Keratinocyte (primary cell): ENCODE results near the gene THAP3. TPM values are rescaled to one million over a fixed set of nuclear protein-coding genes. Genes with fewer than 3 reads are reported as not detected.

Experiments used
- DNase-seq: peaks from one replicate; pipeline ENCODE4 v3.0.0-alpha.2; 2011; ENCODE audit warnings: low read depth, missing footprints, low spot score
- FAIRE-seq: peaks from 2 replicates; lab custom pipeline; 2011; peaks lifted over from hg19 to GRCh38; lab: Jason Lieb, UNC
- H2AFZ ChIP-seq: 2 replicates; pipeline ENCODE4 v1.6.0; 2012; ENCODE audit warnings: low read length, control low read depth, inconsistent platforms; ENCODE audit not compliant: control insufficient read depth
- H3K27ac ChIP-seq: 2 replicates; pipeline ENCODE4 v1.5.1; 2011; ENCODE audit warnings: low read length; ENCODE audit not compliant: control insufficient read depth, insufficient read depth
- H3K27me3 ChIP-seq: 3 replicates; pipeline ENCODE4 v1.6.0; 2011; ENCODE audit warnings: low read length; ENCODE audit not compliant: control insufficient read depth, insufficient read depth; ENCODE audit errors: extremely low read depth
- H3K36me3 ChIP-seq, 2 experiments: 2 replicates in 1 of 2; 3 replicates in 1 of 2; pipeline ENCODE4 v1.5.1; 2011; ENCODE audit warnings: low read length in 2 of 2, mild to moderate bottlenecking in 1 of 2; ENCODE audit not compliant: control insufficient read depth in 2 of 2, insufficient read depth in 2 of 2; ENCODE audit errors: extremely low read depth in 1 of 2
- H3K4me1 ChIP-seq: 3 replicates; pipeline ENCODE4 v1.5.1; 2011; ENCODE audit warnings: low read length; ENCODE audit not compliant: control insufficient read depth, insufficient read depth; ENCODE audit errors: extremely low read depth
- H3K4me2 ChIP-seq: 3 replicates; pipeline ENCODE4 v1.6.0; 2011; ENCODE audit warnings: low read depth, low read length; ENCODE audit not compliant: control insufficient read depth, insufficient read depth; ENCODE audit errors: extremely low read depth
- H3K4me3 ChIP-seq, 3 experiments: fragments of 200-600 bp in 1 of 3; sonication (generic) in 1 of 3; 2 replicates in 2 of 3; 3 replicates in 1 of 3; pipeline ENCODE4 v1.5.1; 2011 to 2016; ENCODE audit warnings: low read length in 3 of 3, mild to moderate bottlenecking in 3 of 3, control low read depth in 2 of 3, inconsistent platforms in 1 of 3, low read depth in 1 of 3, mixed read lengths in 1 of 3, mixed run types in 1 of 3, moderate library complexity in 1 of 3; ENCODE audit not compliant: control insufficient read depth in 2 of 3, insufficient read depth in 2 of 3; ENCODE audit errors: extremely low read depth in 1 of 3
- H3K79me2 ChIP-seq: 2 replicates; pipeline ENCODE4 v1.6.0; 2012; ENCODE audit warnings: low read length; ENCODE audit not compliant: control insufficient read depth, insufficient read depth
- H3K9ac ChIP-seq: 3 replicates; pipeline ENCODE4 v1.6.0; 2011; ENCODE audit warnings: low read length; ENCODE audit not compliant: control insufficient read depth, insufficient read depth; ENCODE audit errors: extremely low read depth
- H3K9me1 ChIP-seq: 3 replicates; pipeline ENCODE4 v1.6.0; 2011; ENCODE audit warnings: low read length; ENCODE audit not compliant: control insufficient read depth, insufficient read depth; ENCODE audit errors: extremely low read depth
- H3K9me3 ChIP-seq: 2 replicates; pipeline ENCODE4 v1.5.1; 2012; ENCODE audit warnings: low read depth, low read length; ENCODE audit not compliant: control insufficient read depth
- H4K20me1 ChIP-seq: 3 replicates; pipeline ENCODE4 v1.6.0; 2011; ENCODE audit warnings: low read length; ENCODE audit not compliant: control insufficient read depth, insufficient read depth; ENCODE audit errors: extremely low read depth
- CTCF ChIP-seq, 3 experiments: IDR thresholded peaks in 1 of 3; conservative IDR thresholded peaks in 1 of 3; optimal IDR thresholded peaks in 1 of 3; 2 replicates in 2 of 3; 3 replicates in 1 of 3; pipeline versions ENCODE3 to v1.5.1; 2011; ENCODE audit warnings: low read length in 3 of 3, mild to moderate bottlenecking in 3 of 3, moderate library complexity in 2 of 3, control low read depth in 1 of 3, inconsistent platforms in 1 of 3; ENCODE audit not compliant: insufficient read depth in 2 of 3; ENCODE audit errors: extremely low read depth in 1 of 3
- EZH2 ChIP-seq: IDR thresholded peaks from one replicate; pipeline ENCODE4 v1.6.1; 2012; ENCODE audit warnings: inconsistent platforms, mild to moderate bottlenecking, low read length, moderate library complexity
- dilution Hi-C: fragments of 300-500 bp; cut with MboI; formaldehyde crosslinking; loops from one replicate; pipeline ENCODE4 v1.7.0; 2020; ENCODE audit warnings: low sequenced_read_pairs; ENCODE audit not compliant: extremely low pct_ligation_motif_present
- polyA plus RNA-seq, 5 experiments: library from polyadenylated mRNA; depleted of rRNA in 3 of 5; stranded (reverse) in 3 of 5; stranded (forward) in 1 of 5; unstranded in 1 of 5; fragments of >200 nt; gene quantifications; 1 replicate in 1 of 5; 2 replicates in 3 of 5; 3 replicates in 1 of 5; pipeline versions ENCODE4 v1.2.1 to v1.2.3, GENCODE V29; 2011 to 2012; ENCODE audit warnings: missing spikeins in 2 of 5, low read depth in 1 of 5, low replicate concordance in 1 of 5

The THAP3 gene
- polyA plus RNA-seq, 1 donor (not counting 4 experiments of a cell fraction or from before 2014, with no cell fraction given) = 5.1 TPM

- H3K36me3 ChIP-seq = peaks cover 16 to 19% of the 10 kb centered on the region in 2 experiments
- dilution Hi-C loops = no loop called here
- no peak overlapping the region for H3K27ac ChIP-seq
- no peak overlapping the region for H3K4me3 ChIP-seq
- no peaks in the 10 kb centered on the region for H4K20me1 ChIP-seq
- H3K9ac ChIP-seq = no peak overlapping the region
- no peak overlapping the region for H3K4me2 ChIP-seq
- no peaks in the 10 kb centered on the region for H3K9me3 ChIP-seq
- FAIRE-seq = no peak
- TF ChIP-seq EZH2 (no peak), CTCF (optimal IDR thresholded peaks at IDR 0.05 in 1 of 3, IDR thresholded peaks at IDR 0.05 in 1 of 3, conservative IDR thresholded peaks at IDR 0.05 in 1 of 3; ENCODE audit: extremely low read depth in 1 of 3, insufficient read depth in 2 of 3, low read length in 3 of 3) (no peak)
- H3K79me2 ChIP-seq = no peaks in the 10 kb centered on the region
- no peaks in the 10 kb centered on the region for H3K4me1 ChIP-seq
- no peaks in the 10 kb centered on the region for H3K27me3 ChIP-seq
- no peak for DNase-seq
- H2AFZ ChIP-seq = no peak overlapping the region
- no peaks in the 10 kb centered on the region for H3K9me1 ChIP-seq
Observed at GRCh38 chr1:6675941-6676340, 51.3 kb downstream of the THAP3 start.

Other genes with a start within 250 kb of the THAP3 start
- 195 to 349 TPM (median 226 TPM) in 3 replicates for gene ACOT7, start 231.1 kb upstream of the THAP3 start, polyA plus RNA-seq
- 30.1 to 51.6 TPM (median 33.9 TPM) in 3 replicates for gene HES2, start 204.9 kb upstream of the THAP3 start, polyA plus RNA-seq
- gene ESPN, start 200.1 kb upstream of the THAP3 start, polyA plus RNA-seq = 0.47 to 3.6 TPM (median 1.2 TPM) in 3 replicates
- gene TNFRSF25, start 158.7 kb upstream of the THAP3 start, polyA plus RNA-seq = 12.2 to 35.8 TPM (median 12.4 TPM) in 3 replicates
- 11.8 to 27.7 TPM (median 13.4 TPM) in 3 replicates for gene PLEKHG5, start 133.2 kb upstream of the THAP3 start, polyA plus RNA-seq
- gene NOL9, start 70.4 kb upstream of the THAP3 start, polyA plus RNA-seq = 13.7 to 24.6 TPM (median 23.2 TPM) in 3 replicates
- not detected in 3 replicates for gene TAS1R1, start 69.6 kb upstream of the THAP3 start, polyA plus RNA-seq
- gene ZBTB48, start 44.9 kb upstream of the THAP3 start, polyA plus RNA-seq = 9.7 to 21.1 TPM (median 10.9 TPM) in 3 replicates
- gene KLHL21, start 22.0 kb upstream of the THAP3 start, polyA plus RNA-seq = 24.8 to 51.0 TPM (median 32.8 TPM) in 3 replicates
- 2.4 to 8.3 TPM (median 4.5 TPM) in 3 replicates for gene PHF13, start 11.1 kb upstream of the THAP3 start, polyA plus RNA-seq
- gene DNAJC11, start 76.9 kb downstream of the THAP3 start, polyA plus RNA-seq = 20.5 to 53.1 TPM (median 40.8 TPM) in 3 replicates
- 30.5 to 54.4 TPM (median 51.4 TPM) in 3 replicates for gene CAMTA1, start 160.6 kb downstream of the THAP3 start, polyA plus RNA-seq